CD4-positive, alpha-beta T cell (primary cell): Measurements from ENCODE around the gene TCF4. TPM values are rescaled to one million over a fixed set of nuclear protein-coding genes. Genes with fewer than 3 reads are reported as not detected.

ENCODE experiments used
- ATAC-seq: fragments of 200-7000 bp; cut with Tn5 transposase; one replicate; pipeline ENCODE4 v1.10.0; 2022; ENCODE audit warnings: mild to moderate bottlenecking; ENCODE audit not compliant: poor library complexity
- CTCF ChIA-PET: fragments of 350-600 bp; sonication (Branson Sonifier 250); formaldehyde crosslinking; loops from one replicate; lab custom pipeline; 2021; ENCODE audit warnings: antibody characterized with exemption, inconsistent platforms; lab: Charles Lee
- POLR2A ChIA-PET: fragments of 350-600 bp; sonication (Branson Sonifier 250); formaldehyde crosslinking; loops from one replicate; lab custom pipeline; 2021; ENCODE audit warnings: antibody characterized with exemption, inconsistent platforms; lab: Charles Lee
- DNase-seq, 14 experiments: peaks; one replicate each; pipeline ENCODE4 v3.0.0-alpha.2; 2013 to 2020; ENCODE audit warnings: mixed read lengths in 2 of 14
- H3K27ac ChIP-seq, 2 donors: one replicate each; pipeline versions ENCODE4 v1.5.1 to v1.7.0; 2013; ENCODE audit warnings: low read length in 2 of 2, low read depth in 1 of 2, mild to moderate bottlenecking in 1 of 2
- H3K27me3 ChIP-seq, 2 experiments: 1 replicate in 1 of 2; 2 replicates in 1 of 2; pipeline versions ENCODE4 v1.6.1 to v1.7.0; 2013; ENCODE audit warnings: low read length in 2 of 2, control low read depth in 1 of 2, mild to moderate bottlenecking in 1 of 2, moderate library complexity in 1 of 2; ENCODE audit not compliant: insufficient read depth in 2 of 2, control insufficient read depth in 1 of 2
- H3K36me3 ChIP-seq: one replicate; pipeline ENCODE4 v1.6.1; 2013; ENCODE audit warnings: low read length, control low read depth; ENCODE audit not compliant: insufficient read depth
- H3K4me1 ChIP-seq: one replicate; pipeline ENCODE4 v1.6.1; 2013; ENCODE audit warnings: low read length, control low read depth; ENCODE audit not compliant: insufficient read depth
- H3K4me3 ChIP-seq: one replicate; pipeline ENCODE4 v1.5.1; 2013; ENCODE audit warnings: mild to moderate bottlenecking, low read length, moderate library complexity
- H3K9me3 ChIP-seq, 2 experiments: 1 replicate in 1 of 2; 2 replicates in 1 of 2; pipeline versions ENCODE4 v1.6.1 to v1.7.0; 2013; ENCODE audit warnings: low read length in 2 of 2, mild to moderate bottlenecking in 2 of 2, control low read depth in 1 of 2, moderate library complexity in 1 of 2; ENCODE audit not compliant: control insufficient read depth in 1 of 2, insufficient read depth in 1 of 2
- H3K27ac Mint-ChIP-seq: one replicate; pipeline ENCODE4 v1.8.0; 2020; ENCODE audit warnings: mixed read lengths
- H3K27me3 Mint-ChIP-seq: one replicate; pipeline ENCODE4 v1.8.0; 2021; ENCODE audit warnings: mixed read lengths
- H3K36me3 Mint-ChIP-seq: one replicate; pipeline ENCODE4 v1.8.0; 2021; ENCODE audit warnings: low read depth, mixed read lengths
- H3K4me1 Mint-ChIP-seq: one replicate; pipeline ENCODE4 v1.8.0; 2021; ENCODE audit warnings: low read depth, mixed read lengths
- H3K4me3 Mint-ChIP-seq: one replicate; pipeline ENCODE4 v1.8.0; 2020; ENCODE audit warnings: mild to moderate bottlenecking, mixed read lengths
- H3K9me3 Mint-ChIP-seq: one replicate; pipeline ENCODE4 v1.8.0; 2020; ENCODE audit warnings: mixed read lengths
- intact Hi-C, 2 experiments: fragments of 100-400 bp; cut with DNase I in 1 of 2; cut with micrococcal nuclease in 1 of 2; formaldehyde crosslinking; loops; one replicate each; pipeline versions ENCODE4 v1.15.1 to v1.9.0; 2023 to 2025; cut with DNase I, micrococcal nuclease
- total RNA-seq, 174 experiments: library from RNA in 2 of 174; stranded (reverse) in 2 of 174; gene quantifications; one replicate each; pipeline ENCODE4 v1.2.3 and lab custom pipeline; 2021 to 2026
- TF ChIP-seq, protein P1 (sequence below): fragments of 200-600 bp; IDR thresholded peaks from one replicate; pipeline ENCODE4 v1.8.0; 2022; ENCODE audit warnings: antibody characterized with exemption, mild to moderate bottlenecking

Gene TCF4
- total RNA-seq, 2 experiments from 2014 or later: 3.0 to 3.2 TPM

- DNase-seq: no peak
- Histone ChIP-seq H3K36me3 (no peaks in the 10 kb centered on the region), H3K4me3 (no peak overlapping the region), H3K27me3 (no peaks in the 10 kb centered on the region), H3K9me3 (no peaks in the 10 kb centered on the region), H3K27ac (no peak overlapping the region), H3K4me1 (no peaks in the 10 kb centered on the region)
- Mint-ChIP-seq H3K27me3 (no peaks in the 10 kb centered on the region), H3K9me3 (no peaks in the 10 kb centered on the region), H3K4me3 (no peak overlapping the region), H3K27ac (no peak overlapping the region), H3K36me3 (no peaks in the 10 kb centered on the region), H3K4me1 (no peaks in the 10 kb centered on the region)
- ATAC-seq: no peak
- ChIA-PET CTCF (no interaction called here), POLR2A (no interaction called here)
- intact Hi-C loops: no loop called here
- TF ChIP-seq, protein P1, sequence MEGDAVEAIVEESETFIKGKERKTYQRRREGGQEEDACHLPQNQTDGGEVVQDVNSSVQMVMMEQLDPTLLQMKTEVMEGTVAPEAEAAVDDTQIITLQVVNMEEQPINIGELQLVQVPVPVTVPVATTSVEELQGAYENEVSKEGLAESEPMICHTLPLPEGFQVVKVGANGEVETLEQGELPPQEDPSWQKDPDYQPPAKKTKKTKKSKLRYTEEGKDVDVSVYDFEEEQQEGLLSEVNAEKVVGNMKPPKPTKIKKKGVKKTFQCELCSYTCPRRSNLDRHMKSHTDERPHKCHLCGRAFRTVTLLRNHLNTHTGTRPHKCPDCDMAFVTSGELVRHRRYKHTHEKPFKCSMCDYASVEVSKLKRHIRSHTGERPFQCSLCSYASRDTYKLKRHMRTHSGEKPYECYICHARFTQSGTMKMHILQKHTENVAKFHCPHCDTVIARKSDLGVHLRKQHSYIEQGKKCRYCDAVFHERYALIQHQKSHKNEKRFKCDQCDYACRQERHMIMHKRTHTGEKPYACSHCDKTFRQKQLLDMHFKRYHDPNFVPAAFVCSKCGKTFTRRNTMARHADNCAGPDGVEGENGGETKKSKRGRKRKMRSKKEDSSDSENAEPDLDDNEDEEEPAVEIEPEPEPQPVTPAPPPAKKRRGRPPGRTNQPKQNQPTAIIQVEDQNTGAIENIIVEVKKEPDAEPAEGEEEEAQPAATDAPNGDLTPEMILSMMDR: no peak
Measured at GRCh38 chr18:55283309-55283708, 304.7 kb downstream of the TCF4 start.

GRCh38 chr18:55280503-55280902 lies 307.5 kb downstream of the TCF4 start:
- no peaks in the 10 kb centered on the region for H3K36me3 Mint-ChIP-seq
- TF ChIP-seq, protein P1: no peak
- POLR2A ChIA-PET: no interaction called here
- Histone ChIP-seq H3K4me1 (no peaks in the 10 kb centered on the region), H3K27me3 (no peaks in the 10 kb centered on the region), H3K27ac (no peak overlapping the region), H3K4me3 (no peak overlapping the region), H3K36me3 (no peaks in the 10 kb centered on the region), H3K9me3 (no peaks in the 10 kb centered on the region)
- ATAC-seq (no peak), DNase-seq (no peak)
- H3K9me3 Mint-ChIP-seq: no peaks in the 10 kb centered on the region
- intact Hi-C loops: no loop called here
- H3K27me3 Mint-ChIP-seq: no peaks in the 10 kb centered on the region
- CTCF ChIA-PET: no interaction called here
- H3K27ac Mint-ChIP-seq: no peak overlapping the region
- H3K4me1 Mint-ChIP-seq: no peaks in the 10 kb centered on the region
- H3K4me3 Mint-ChIP-seq: no peak overlapping the region

GRCh38 chr18:55275039-55275901 lies 312.7 kb downstream of the TCF4 start:
- Mint-ChIP-seq H3K9me3 (no peaks in the 10 kb centered on the region), H3K27me3 (no peaks in the 10 kb centered on the region), H3K36me3 (no peaks in the 10 kb centered on the region), H3K27ac (no peak overlapping the region), H3K4me3 (no peak overlapping the region), H3K4me1 (no peaks in the 10 kb centered on the region)
- DNase-seq (peak in 1 of 14 experiments; percentile 4), ATAC-seq (no peak)
- H3K27me3 ChIP-seq: no peaks in the 10 kb centered on the region
- TF ChIP-seq, protein P1: no peak
- H3K9me3 ChIP-seq: no peaks in the 10 kb centered on the region
- H3K4me3 ChIP-seq: no peak overlapping the region
- ChIA-PET POLR2A (no interaction called here), CTCF (interaction anchor here (0.7 kb wide), 2 partner anchors 13 to 849 kb away, joined by 3 to 4 read pairs; no protein-coding TSS in a partner anchor)
- intact Hi-C loops: no loop called here
- H3K27ac ChIP-seq: no peak overlapping the region
- H3K36me3 ChIP-seq: no peaks in the 10 kb centered on the region
- H3K4me1 ChIP-seq: no peaks in the 10 kb centered on the region
